PC-3 (cell line): Measurements from ENCODE around the gene ARSG. TPM values are rescaled to one million over a fixed set of nuclear protein-coding genes. Genes with fewer than 3 reads are reported as not detected.
A peak's percentile ranks its signal among the peaks of the same experiment; 100 is the strongest.
"Not testable (repeated sequence)": the region's sequence is repeated elsewhere in the genome, so short reads cannot be mapped to it uniquely, and the experiment has no call there.

Experiments
- ATAC-seq: fragments of 200-7000 bp; cut with Tn5 transposase; 2 replicates; pipeline ENCODE4 v1.9.1; 2020; ENCODE audit warnings: mild to moderate bottlenecking, moderate library complexity
- BruUV-seq: library from RNA; stranded (reverse); fragments of 400-500 nt; replicated peaks from 2 replicates; lab custom pipeline; 2021; lab: Mats Ljungman, UMichigan
- CTCF ChIA-PET: fragments of 300-600 bp; sonication (Branson Sonifier 250); formaldehyde crosslinking; loops from one replicate; lab custom pipeline; 2022; ENCODE audit warnings: antibody characterized with exemption; lab: Charles Lee
- POLR2A ChIA-PET: fragments of 300-600 bp; sonication (Branson Sonifier 250); formaldehyde crosslinking; loops from one replicate; lab custom pipeline; 2022; ENCODE audit warnings: antibody characterized with exemption; ENCODE audit not compliant: unreplicated experiment; lab: Charles Lee
- DNase-seq: peaks from one replicate; pipeline ENCODE4 v3.0.0-alpha.2; 2015
- H2AFZ ChIP-seq: fragments of 300-600 bp; sonication (generic); 2 replicates; pipeline ENCODE4 v1.6.0; 2016; ENCODE audit warnings: antibody characterized with exemption, low read length
- H3F3A ChIP-seq: fragments of 300-600 bp; sonication (generic); one replicate; pipeline ENCODE4 v1.6.0; 2017; ENCODE audit warnings: antibody characterized with exemption, low read length, control low read depth, mild to moderate bottlenecking; ENCODE audit not compliant: unreplicated experiment
- H3K27ac ChIP-seq: fragments of 300-600 bp; sonication (generic); 2 replicates; pipeline ENCODE4 v1.5.1; 2016; ENCODE audit warnings: mild to moderate bottlenecking, low read length
- H3K27me3 ChIP-seq: fragments of 300-600 bp; sonication (generic); 2 replicates; pipeline ENCODE4 v1.6.1; 2016; ENCODE audit warnings: low read length, mixed read lengths
- H3K36me3 ChIP-seq: fragments of 300-600 bp; sonication (generic); 2 replicates; pipeline ENCODE4 v1.6.1; 2016; ENCODE audit warnings: low read depth, mixed run types, low read length, mixed read lengths
- H3K4me1 ChIP-seq: fragments of 300-600 bp; sonication (generic); 2 replicates; pipeline ENCODE4 v1.5.1; 2016; ENCODE audit warnings: low read length; ENCODE audit not compliant: insufficient read depth
- H3K4me2 ChIP-seq: fragments of 300-600 bp; sonication (generic); 2 replicates; pipeline ENCODE4 v1.6.0; 2016; ENCODE audit warnings: low read length
- H3K4me3 ChIP-seq: fragments of 300-600 bp; sonication (generic); 2 replicates; pipeline ENCODE4 v1.5.1; 2016; ENCODE audit warnings: mild to moderate bottlenecking, low read length, mixed read lengths
- H3K79me2 ChIP-seq: fragments of 300-600 bp; sonication (generic); 2 replicates; pipeline ENCODE4 v1.6.1; 2017; ENCODE audit warnings: low read length, mixed read lengths
- H3K9ac ChIP-seq: fragments of 300-600 bp; sonication (generic); 2 replicates; pipeline ENCODE4 v1.6.0; 2016; ENCODE audit warnings: mild to moderate bottlenecking, low read length
- H3K9me2 ChIP-seq: fragments of 300-600 bp; sonication (generic); replicated peaks from 2 replicates; pipeline ENCODE4 v1.6.1; 2016; ENCODE audit warnings: mixed run types, low read length, mixed read lengths
- H3K9me3 ChIP-seq: fragments of 300-600 bp; sonication (generic); 2 replicates; pipeline ENCODE4 v1.6.1; 2016; ENCODE audit warnings: low read length, mixed read lengths
- H4K20me1 ChIP-seq: fragments of 300-600 bp; sonication (generic); 2 replicates; pipeline ENCODE4 v1.6.1; 2016; ENCODE audit warnings: low read length, mixed read lengths
- CTCF ChIP-seq: fragments of 300-600 bp; sonication (generic); conservative IDR thresholded peaks from 2 replicates; pipeline ENCODE4 v1.5.1; 2017; ENCODE audit warnings: antibody characterized with exemption, low read depth, mild to moderate bottlenecking, low read length
- EZH2 ChIP-seq: fragments of 300-600 bp; sonication (generic); IDR thresholded peaks from one replicate; pipeline ENCODE4 v1.6.1; 2017; ENCODE audit warnings: antibody characterized with exemption, mild to moderate bottlenecking, low read length; ENCODE audit not compliant: unreplicated experiment
- EZH2phosphoT487 ChIP-seq: fragments of 300-600 bp; sonication (generic); IDR thresholded peaks from 2 replicates; pipeline ENCODE4 v1.6.1; 2018; ENCODE audit warnings: mild to moderate bottlenecking, antibody characterized with exemption, low read length, borderline replicate concordance
- intact Hi-C: fragments of 100-400 bp; cut with micrococcal nuclease; formaldehyde crosslinking; loops from 2 replicates; pipeline ENCODE4 v1.9.0; 2023
- total RNA-seq: library from RNA; depleted of rRNA; stranded (reverse); fragments of >200 nt; gene quantifications from 2 replicates; pipeline ENCODE4 v1.2.3, GENCODE V29; 2014

The ARSG gene
- total RNA-seq, 1 experiment from 2014 or later: 2.1 TPM

GRCh38 chr17:68255731-68256538, 35.4 kb upstream of the ARSG start:
- intact Hi-C loops: no loop called here
- Histone ChIP-seq H3K27ac (no peak overlapping the region), H3F3A (no peaks in the 10 kb centered on the region), H3K4me3 (no peak overlapping the region), H3K27me3 (no peaks in the 10 kb centered on the region), H2AFZ (no peak overlapping the region), H3K36me3 (peaks cover 9% of the 10 kb centered on the region; the same call in 1 of the 2 replicates), H3K9ac (no peak overlapping the region), H3K9me3 (no peaks in the 10 kb centered on the region), H3K4me1 (no peaks in the 10 kb centered on the region), H4K20me1 (no peaks in the 10 kb centered on the region), H3K9me2 (no peaks in the 10 kb centered on the region), H3K4me2 (no peak overlapping the region), H3K79me2 (no peaks in the 10 kb centered on the region)
- DNase-seq (no peak), ATAC-seq (no peak)
- BruUV-seq: no TSS peak
- CTCF ChIA-PET: no interaction called here
- no peak for TF ChIP-seq CTCF
- no peak for TF ChIP-seq EZH2phosphoT487
- TF ChIP-seq EZH2: no peak
- POLR2A ChIA-PET: no interaction called here

GRCh38 chr17:68256701-68257100, 34.6 kb upstream of the ARSG start:
- H3K9me3 ChIP-seq, H3K4me3 ChIP-seq, H3F3A ChIP-seq, CTCF ChIA-PET, H3K79me2 ChIP-seq, H3K4me1 ChIP-seq, H3K9ac ChIP-seq, POLR2A ChIA-PET, intact Hi-C loops, H3K36me3 ChIP-seq, H4K20me1 ChIP-seq, BruUV-seq, ATAC-seq, H3K27me3 ChIP-seq, H3K9me2 ChIP-seq, H3K4me2 ChIP-seq, H3K27ac ChIP-seq, H2AFZ ChIP-seq, DNase-seq: not testable (repeated sequence)

- no peaks in the 10 kb centered on the region for H3K27me3 ChIP-seq
- no TSS peak for BruUV-seq
- H3K9ac ChIP-seq: no peak overlapping the region
- no peaks in the 10 kb centered on the region for H3K9me2 ChIP-seq
- ChIA-PET POLR2A (no interaction called here), CTCF (no interaction called here)
- no peaks in the 10 kb centered on the region for H3K4me1 ChIP-seq
- intact Hi-C loops: no loop called here
- no peaks in the 10 kb centered on the region for H3K9me3 ChIP-seq
- H3K79me2 ChIP-seq: no peaks in the 10 kb centered on the region
- no peaks in the 10 kb centered on the region for H3F3A ChIP-seq
- H3K27ac ChIP-seq: no peak overlapping the region
- no peaks in the 10 kb centered on the region for H4K20me1 ChIP-seq
- no peak overlapping the region for H3K4me3 ChIP-seq
- no peak overlapping the region for H2AFZ ChIP-seq
- no peak overlapping the region for H3K4me2 ChIP-seq
- no peak for DNase-seq
- ATAC-seq: no peak
- H3K36me3 ChIP-seq: peaks cover 8% of the 10 kb centered on the region; the same call in 1 of the 2 replicates
- TF ChIP-seq EZH2phosphoT487: no peak
- no peak for TF ChIP-seq EZH2
- no peak for TF ChIP-seq CTCF
Observed at GRCh38 chr17:68257934-68258333, 33.4 kb upstream of the ARSG start.

- POLR2A ChIA-PET, H3K9ac ChIP-seq, H3K4me3 ChIP-seq, H3K9me2 ChIP-seq, BruUV-seq, CTCF ChIA-PET, H3K27ac ChIP-seq, H3K4me2 ChIP-seq, H3K27me3 ChIP-seq, H3K9me3 ChIP-seq, H4K20me1 ChIP-seq, H3K4me1 ChIP-seq, H3K36me3 ChIP-seq, H3F3A ChIP-seq, intact Hi-C loops, H3K79me2 ChIP-seq, DNase-seq, H2AFZ ChIP-seq: not testable (repeated sequence)
- ATAC-seq: peak; percentile 45
Observed at GRCh38 chr17:68258890-68259647, 32.2 kb upstream of the ARSG start.

DNA sequence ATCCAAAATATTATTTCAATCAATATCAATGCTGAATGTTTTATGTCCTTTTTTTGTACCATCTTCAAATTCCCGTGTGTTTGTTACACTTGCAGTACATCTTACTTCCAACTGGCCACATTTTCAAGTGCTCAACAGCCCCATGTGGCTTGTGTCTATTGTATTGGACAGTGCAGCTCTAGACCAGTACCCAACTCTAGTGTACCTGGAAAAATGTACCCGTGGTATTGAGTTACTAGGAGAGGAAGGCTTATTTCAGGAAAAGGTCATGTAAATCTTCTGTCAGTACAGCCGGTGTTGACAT, 31.7 kb upstream of the ARSG start:
- H3K79me2 ChIP-seq, H3K27ac ChIP-seq, H3K36me3 ChIP-seq, DNase-seq, CTCF ChIA-PET, H3K4me1 ChIP-seq, H3K4me2 ChIP-seq, H3K27me3 ChIP-seq, H3K4me3 ChIP-seq, H3K9me2 ChIP-seq, POLR2A ChIA-PET, H2AFZ ChIP-seq, H3K9ac ChIP-seq, BruUV-seq, H4K20me1 ChIP-seq, H3K9me3 ChIP-seq, H3F3A ChIP-seq, ATAC-seq, intact Hi-C loops: not testable (repeated sequence)
